ENCODE data around the gene CACNA1F.

The CACNA1F gene

GRCh38 chrX:49226946-49227345 lies 6.2 kb downstream of the CACNA1F start:
- no peak for DNase-seq

DNA sequence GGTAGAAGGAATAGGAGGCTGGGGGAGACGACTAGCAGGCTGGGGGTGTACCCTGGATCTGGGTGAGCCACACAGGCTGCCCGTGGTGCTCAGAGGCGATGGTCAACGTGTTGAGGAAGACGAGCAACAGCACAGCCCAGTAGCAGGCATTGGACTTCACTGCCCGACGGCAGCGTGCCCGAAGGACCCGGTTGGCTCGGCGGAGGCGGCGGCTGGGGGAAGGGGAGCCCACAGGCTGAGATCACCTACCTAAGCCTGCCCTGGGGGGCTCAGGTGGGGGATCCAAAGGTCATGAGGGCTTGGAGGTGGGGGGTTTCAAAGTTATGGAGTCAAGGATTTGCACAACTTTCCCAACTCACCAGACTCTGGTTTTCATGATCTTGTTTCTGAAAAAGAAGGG lies 7.3 kb downstream of the CACNA1F start:
- no peak for DNase-seq

- DNase-seq = no peak
Measured at GRCh38 chrX:49221868-49222267, 11.3 kb downstream of the CACNA1F start.

- no peak for DNase-seq
Measured at GRCh38 chrX:49220100-49220499, 13.0 kb downstream of the CACNA1F start.

- no peak for DNase-seq
Measured at GRCh38 chrX:49214996-49215526, 18.1 kb downstream of the CACNA1F start.

DNA sequence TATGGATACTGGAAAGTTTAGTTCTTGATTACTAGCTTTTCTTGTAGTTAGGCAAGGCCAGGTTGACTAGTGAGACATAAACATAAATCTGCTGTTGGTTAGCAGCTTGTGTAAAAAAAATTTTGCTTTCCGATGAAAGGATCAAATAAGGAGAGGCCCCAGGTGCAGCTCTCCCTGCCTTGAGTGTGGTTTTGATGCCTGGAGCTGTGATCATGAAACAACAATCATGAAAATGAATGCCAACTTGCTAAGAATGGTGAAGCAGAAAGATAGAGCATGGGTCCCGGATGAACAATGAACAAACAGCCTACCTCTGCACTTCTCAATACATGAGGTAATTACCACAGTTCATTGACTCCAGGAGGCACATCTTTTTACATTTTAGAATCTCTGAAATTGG lies 18.7 kb downstream of the CACNA1F start:
- no peak for DNase-seq

GRCh38 chrX:49212861-49213260 lies 20.3 kb downstream of the CACNA1F start:
- no peak for DNase-seq

DNA sequence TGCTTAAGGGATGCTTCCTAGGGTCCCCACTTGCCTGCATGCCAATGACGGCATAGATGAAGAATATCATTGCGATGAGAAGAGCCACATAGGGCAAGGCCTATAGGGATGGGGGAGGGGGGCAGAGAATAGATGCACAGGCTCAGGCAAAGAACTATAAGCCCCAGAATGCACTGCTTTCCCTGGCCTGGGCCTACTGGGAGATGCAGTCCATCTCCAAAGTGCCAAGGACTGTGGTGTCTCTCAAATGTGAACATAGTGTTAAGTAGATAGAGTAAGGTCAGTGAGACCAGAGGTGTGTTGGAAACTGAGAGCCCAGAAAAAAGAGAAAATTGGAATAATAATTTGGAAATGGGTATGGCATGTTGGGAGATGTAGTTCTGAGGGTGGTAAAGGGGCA lies 20.9 kb downstream of the CACNA1F start:
- DNase-seq = no peak

DNA sequence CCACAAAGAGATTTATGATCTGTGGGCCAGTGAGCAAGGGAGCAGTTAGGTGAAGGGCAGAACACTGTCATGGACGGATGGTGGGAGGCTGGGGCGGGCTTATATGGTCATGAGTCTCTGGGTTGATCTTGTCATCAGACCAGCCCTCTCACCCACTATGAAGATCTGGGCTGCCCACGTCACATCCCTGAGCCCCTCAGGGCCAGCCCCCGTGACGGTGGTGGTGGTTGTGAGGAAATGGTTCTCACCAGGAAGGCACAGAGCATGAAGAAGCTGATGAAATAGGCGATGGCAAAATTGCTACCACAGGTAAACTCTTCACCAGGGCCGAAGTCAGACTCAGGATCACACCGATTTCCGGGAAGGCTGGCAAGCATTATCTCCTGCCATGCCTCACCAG lies 22.1 kb downstream of the CACNA1F start:
- DNase-seq = no peak

GRCh38 chrX:49210406-49210805 lies 22.7 kb downstream of the CACNA1F start:
- no peak for DNase-seq

DNA sequence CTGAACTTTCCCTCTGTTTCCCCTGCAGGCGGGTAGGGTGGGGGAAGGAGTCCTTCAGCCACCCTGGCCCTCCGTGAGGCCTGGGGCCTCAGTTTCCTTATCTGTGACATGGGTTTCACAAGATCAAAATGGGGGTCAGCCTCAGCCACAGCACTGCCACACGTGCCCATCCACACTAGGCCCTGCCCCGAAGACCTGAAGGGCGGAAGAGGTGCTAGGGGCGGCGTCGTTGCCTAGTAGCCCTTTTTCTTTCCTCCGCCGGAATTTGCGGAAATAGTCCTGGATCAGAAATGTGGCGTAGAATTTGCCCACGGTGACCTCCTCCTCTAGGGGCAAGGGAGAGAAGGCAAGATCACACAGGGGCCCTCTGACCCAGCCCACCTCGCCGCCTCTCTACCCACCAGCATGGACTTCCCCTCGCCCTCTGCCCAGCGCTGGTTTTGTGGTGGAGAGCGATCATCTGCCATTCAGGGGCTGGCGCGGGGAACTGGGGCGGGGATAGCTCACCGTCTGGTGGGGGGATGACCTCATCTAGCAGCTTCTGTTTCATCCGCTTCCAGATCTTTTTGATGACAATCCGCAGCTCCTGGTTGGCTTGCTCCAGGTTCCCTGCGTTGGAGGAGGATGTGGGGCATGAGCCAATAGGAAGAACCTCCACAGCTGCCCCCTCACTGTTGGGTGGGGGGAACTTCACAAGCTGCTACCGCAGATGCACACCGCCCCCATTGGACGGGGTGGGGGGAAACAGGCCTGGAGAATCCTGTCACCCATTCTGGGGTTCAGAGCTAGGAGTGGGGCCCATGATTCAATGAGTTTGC lies 23.5 kb downstream of the CACNA1F start:
- DNase-seq = no peak

DNA sequence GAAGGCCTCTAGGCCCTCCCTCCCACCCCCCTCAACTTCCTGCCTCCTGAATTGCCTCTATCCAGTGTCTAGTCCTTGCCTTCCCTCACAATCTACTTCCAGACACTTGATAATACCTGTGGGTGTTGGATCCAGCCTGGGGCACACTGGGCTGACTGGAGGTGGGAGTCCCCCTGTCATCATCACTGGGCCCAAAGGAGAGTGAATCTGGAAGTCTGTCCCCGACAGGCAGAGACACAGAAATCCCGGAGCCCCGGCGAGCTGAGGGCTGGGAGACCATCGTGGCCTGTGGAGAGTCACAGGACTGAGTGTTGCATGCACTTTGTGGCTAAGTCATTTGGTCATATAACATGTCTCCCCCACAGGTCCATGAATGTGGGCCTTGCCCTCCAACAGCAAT lies 24.7 kb downstream of the CACNA1F start:
- no peak for DNase-seq

DNA sequence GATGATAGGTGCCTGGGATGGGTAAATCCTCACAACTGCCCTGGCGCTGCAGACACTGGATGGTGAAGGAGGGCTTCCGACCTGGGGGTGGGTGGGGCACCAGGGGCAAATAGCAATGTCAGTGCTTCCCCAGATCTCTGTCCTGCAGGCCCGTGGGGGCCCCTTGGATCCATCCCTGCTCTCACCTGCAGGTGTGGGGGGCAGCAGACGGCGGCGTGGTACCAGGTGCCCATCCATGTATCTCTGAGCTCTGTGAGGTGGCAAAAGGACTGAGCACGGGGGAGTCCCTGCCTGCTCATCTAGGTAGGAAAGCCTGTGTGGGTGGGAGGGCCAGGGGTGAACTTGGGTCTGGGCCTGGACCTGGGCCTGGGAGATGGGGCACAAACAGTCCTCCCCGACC lies 26.6 kb downstream of the CACNA1F start:
- DNase-seq = no peak

GRCh38 chrX:49205443-49205842 lies 27.7 kb downstream of the CACNA1F start:
- DNase-seq = no peak

DNA sequence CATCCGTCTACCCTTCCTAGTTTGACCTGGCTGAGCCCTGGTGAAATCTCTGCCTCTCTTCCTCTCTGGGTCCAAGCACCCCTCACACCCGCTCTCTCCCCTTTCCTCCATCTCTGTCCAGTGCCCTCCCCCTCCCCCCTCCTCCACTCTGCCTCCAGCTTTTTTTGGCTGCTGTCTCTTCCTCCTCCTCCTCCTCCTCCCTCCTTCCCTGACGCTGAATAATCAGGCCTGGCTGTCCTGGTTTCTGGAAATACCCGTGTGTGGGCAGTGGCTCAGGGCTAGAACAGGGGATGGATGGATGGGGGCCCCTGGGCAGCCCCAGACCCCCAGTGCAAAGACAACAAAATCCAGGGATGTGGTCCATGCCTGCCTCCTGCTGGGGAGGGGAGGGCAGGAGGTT lies 28.4 kb downstream of the CACNA1F start:
- no peak for DNase-seq

DNA sequence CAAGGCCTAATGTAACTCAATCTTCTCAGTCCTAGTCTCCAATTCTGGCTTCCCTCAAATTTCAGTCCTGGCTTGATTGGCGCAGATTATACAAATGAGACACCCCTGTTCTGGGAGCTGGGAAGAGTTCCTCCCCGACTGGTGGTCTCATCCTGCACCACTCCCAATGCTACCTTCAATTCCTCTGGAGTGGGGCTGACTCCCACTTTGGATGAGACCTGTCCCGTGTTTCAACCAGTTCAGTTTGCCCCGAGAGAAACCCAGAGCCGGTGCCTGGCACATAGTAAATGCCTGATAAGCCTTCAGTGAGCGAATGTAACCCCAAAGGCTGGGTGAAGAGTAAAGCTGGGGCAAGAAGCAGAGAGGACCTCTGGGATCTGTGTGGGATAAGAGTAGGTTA lies 29.1 kb downstream of the CACNA1F start:
- DNase-seq = no peak

GRCh38 chrX:49203536-49203935 lies 29.6 kb downstream of the CACNA1F start:
- no peak for DNase-seq

DNA sequence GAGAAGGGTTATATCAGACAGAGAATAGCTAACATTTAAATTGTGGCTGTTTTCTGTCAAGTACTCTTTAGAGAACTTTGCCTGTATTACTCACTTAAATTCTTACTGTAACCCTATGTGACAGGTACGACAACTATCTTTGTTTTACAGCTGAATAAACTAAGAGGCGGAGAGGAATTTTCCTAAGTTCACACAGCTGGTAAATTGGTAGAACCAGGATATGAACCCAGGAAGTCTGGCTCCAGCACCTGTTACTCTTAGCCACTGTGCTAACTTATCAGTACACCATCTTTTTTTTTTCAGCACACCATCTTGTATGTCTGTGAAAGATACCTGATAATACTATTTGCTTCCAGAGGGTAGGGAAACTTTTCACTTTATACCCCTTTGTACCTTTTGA lies 31.1 kb downstream of the CACNA1F start:
- DNase-seq = no peak

DNA sequence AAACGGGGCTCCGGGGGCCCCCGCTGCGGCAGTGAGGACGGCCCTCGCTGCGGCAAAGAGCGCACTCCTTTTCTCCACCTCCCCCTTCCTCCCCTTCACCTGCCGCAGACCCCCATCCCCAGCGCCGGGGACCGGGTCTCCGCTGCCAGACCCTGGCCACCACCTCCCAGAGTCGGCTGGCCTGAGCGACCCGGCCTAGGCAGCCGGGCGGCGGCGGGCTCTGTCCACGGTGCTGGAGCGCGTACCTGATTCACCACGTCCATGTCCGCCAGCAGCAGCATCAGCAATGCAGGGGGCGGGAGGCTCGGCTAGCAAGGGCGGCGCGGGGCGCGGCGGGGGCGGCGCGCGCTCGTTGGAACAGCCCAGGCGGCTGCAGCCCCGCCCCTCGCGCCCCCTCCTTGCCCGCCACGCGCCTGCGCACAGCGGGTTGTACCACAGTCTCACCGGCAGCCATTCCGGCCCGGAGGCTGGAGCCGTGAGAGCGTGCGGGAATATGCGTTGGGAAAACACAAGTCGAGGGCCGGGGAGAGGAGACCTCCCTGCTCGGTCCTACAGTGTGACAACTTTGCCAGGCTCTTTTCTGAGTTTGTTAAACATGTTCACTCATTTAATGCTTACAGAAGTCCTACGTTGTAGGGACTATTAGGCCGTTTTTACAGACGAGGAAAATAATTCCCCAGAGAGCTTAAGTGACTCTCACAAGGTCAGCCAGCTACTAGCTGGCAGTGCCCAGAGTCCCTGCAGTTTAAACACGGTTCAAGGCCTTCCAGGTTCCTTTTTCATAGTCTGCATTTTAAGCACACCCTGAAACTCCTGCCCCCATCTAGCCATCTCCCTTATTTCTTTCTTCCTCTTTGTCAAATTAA lies 33.0 kb downstream of the CACNA1F start, which contains the start of gene SYP:
TSS of gene SYP (minus strand) at position 288 of the 866 bp plus-strand sequence. CDS start at position 281, 7 bp downstream.
- peak; percentile 88 for DNase-seq

DNA sequence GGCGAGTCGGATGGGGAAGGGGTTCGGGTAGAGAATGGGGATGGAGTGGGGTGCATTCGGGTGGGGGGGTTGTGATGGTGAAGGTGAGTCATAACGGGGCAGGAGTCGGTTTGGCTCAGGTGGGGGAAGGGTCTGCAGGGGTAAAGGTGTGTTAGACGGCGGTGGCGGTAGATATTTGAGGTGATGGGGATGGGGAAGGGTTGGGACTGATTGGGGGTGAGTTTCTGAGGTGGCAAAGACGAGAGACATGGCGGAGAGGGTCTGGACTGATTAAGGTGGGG lies 33.9 kb downstream of the CACNA1F start:
- no peak for DNase-seq

DNA sequence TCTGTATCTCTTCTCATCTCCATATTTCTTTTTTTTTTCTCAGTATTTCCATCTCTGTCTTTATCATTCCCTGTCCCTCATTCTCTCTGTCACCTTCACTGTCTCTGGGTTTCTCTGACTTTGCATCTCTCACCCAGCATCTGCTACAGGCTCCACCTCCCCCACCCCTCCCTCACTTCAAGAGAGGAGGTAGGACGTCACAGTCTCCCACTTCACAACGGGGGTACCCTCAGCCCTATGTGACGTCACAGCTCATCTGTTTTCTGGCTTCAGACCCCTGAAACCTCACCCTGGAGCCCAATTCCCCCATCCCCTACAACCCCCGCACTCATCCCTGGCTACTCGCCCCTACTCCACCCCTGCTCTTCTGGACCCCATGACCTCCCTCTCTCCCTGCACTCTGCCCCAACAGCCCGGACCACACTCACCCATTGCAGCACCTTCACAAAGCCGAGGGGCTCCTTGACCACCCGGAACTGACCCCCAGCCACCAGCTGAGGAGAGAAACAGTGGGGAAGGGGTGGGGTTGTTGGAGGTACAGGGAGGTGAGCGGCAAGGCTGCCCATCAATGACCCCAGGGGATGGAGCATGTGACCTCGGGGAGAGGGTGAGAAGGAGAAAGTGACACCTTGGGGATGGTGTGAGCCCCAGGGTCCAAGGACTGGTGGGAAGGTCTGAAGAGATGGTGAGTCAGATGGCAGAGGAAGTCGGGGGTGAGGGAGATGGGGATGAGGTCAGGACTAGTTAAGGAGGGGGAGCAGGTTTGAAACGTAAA lies 34.4 kb downstream of the CACNA1F start:
- DNase-seq = no peak

GRCh38 chrX:49197543-49198087 lies 35.5 kb downstream of the CACNA1F start:
- DNase-seq = no peak

DNA sequence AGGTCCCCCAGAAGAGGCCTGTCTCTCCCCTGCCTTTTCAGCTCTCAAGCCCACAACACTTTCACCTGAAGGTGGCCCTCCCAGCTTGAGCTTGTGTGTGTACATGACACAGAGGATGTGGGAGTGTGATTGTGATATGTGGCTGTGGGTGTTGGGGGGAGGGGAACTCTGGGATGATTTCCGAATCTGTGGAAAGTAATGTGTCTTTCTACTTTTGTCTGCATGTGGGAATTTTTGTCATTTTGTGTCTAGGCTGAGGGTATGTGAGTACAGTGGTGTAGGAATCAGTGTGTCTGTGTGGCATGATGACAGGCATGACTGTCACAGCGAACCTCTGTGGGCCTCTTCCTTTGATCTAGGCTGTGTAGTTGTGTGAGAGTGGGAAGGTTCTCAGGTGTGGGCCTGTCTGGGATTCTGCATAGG lies 39.6 kb downstream of the CACNA1F start:
- DNase-seq = no peak
